Naive thymus-derived CD4-positive, alpha-beta T cell (primary cell): ENCODE data around the gene ABL2. TPM values are rescaled to one million over a fixed set of nuclear protein-coding genes. Genes with fewer than 3 reads are reported as not detected.

ENCODE experiments used
- ATAC-seq: fragments of 150-1000 bp; cut with Tn5 transposase; 2 replicates; pipeline ENCODE4 v1.10.0; 2021; ENCODE audit warnings: mild to moderate bottlenecking, moderate library complexity
- CTCF ChIA-PET: fragments of 350-600 bp; sonication (Branson Sonifier 250); formaldehyde crosslinking; loops from one replicate; lab custom pipeline; 2021; ENCODE audit warnings: antibody characterized with exemption; lab: Charles Lee
- POLR2A ChIA-PET: fragments of 350-600 bp; sonication (Branson Sonifier 250); formaldehyde crosslinking; loops from one replicate; lab custom pipeline; 2021; ENCODE audit warnings: antibody characterized with exemption, inconsistent platforms; lab: Charles Lee
- DNase-seq, 9 donors: peaks; one replicate each; pipeline versions ENCODE4 v3.0.0 to v3.0.0-alpha.2; 2020 to 2022; ENCODE audit warnings: mixed read lengths in 1 of 9
- H3K27ac ChIP-seq: one replicate; pipeline ENCODE4 v1.7.0; 2013; ENCODE audit warnings: mild to moderate bottlenecking, low read depth, low read length, moderate library complexity
- H3K27me3 ChIP-seq, 2 donors: one replicate each; pipeline ENCODE4 v1.7.0; 2013; ENCODE audit warnings: low read length in 2 of 2, mild to moderate bottlenecking in 2 of 2, moderate library complexity in 2 of 2; ENCODE audit not compliant: control insufficient read depth in 2 of 2, insufficient read depth in 2 of 2
- H3K36me3 ChIP-seq, 3 experiments: 1 replicate in 2 of 3; 2 replicates in 1 of 3; pipeline ENCODE4 v1.7.0; 2013; ENCODE audit warnings: low read length in 3 of 3, mild to moderate bottlenecking in 3 of 3, moderate library complexity in 1 of 3; ENCODE audit not compliant: insufficient read depth in 3 of 3, control insufficient read depth in 2 of 3
- H3K4me1 ChIP-seq, 2 donors: one replicate each; pipeline ENCODE4 v1.7.0; 2013; ENCODE audit warnings: low read length in 2 of 2, mild to moderate bottlenecking in 2 of 2, moderate library complexity in 1 of 2; ENCODE audit not compliant: control insufficient read depth in 2 of 2, insufficient read depth in 2 of 2
- H3K4me3 ChIP-seq: 2 replicates; pipeline ENCODE4 v1.7.0; 2013; ENCODE audit warnings: mild to moderate bottlenecking, low read length
- H3K9me3 ChIP-seq, 3 experiments: 1 replicate in 2 of 3; 2 replicates in 1 of 3; pipeline ENCODE4 v1.7.0; 2013; ENCODE audit warnings: low read length in 3 of 3; ENCODE audit not compliant: control insufficient read depth in 2 of 3
- H3K27ac Mint-ChIP-seq, 9 donors: one replicate each; pipeline ENCODE4 v1.8.0; 2020 to 2022; ENCODE audit warnings: mixed read lengths in 9 of 9, mild to moderate bottlenecking in 8 of 9, moderate library complexity in 5 of 9, inconsistent platforms in 2 of 9
- H3K27me3 Mint-ChIP-seq, 5 donors: one replicate each; pipeline ENCODE4 v1.8.0; 2021 to 2022; ENCODE audit warnings: mixed read lengths in 5 of 5, mild to moderate bottlenecking in 1 of 5
- H3K36me3 Mint-ChIP-seq, 5 donors: one replicate each; pipeline ENCODE4 v1.8.0; 2020 to 2022; ENCODE audit warnings: mixed read lengths in 5 of 5, mild to moderate bottlenecking in 3 of 5, inconsistent platforms in 1 of 5
- H3K4me1 Mint-ChIP-seq, 7 donors: one replicate each; pipeline ENCODE4 v1.8.0; 2020 to 2022; ENCODE audit warnings: mixed read lengths in 7 of 7, mild to moderate bottlenecking in 3 of 7, inconsistent platforms in 1 of 7
- H3K4me3 Mint-ChIP-seq, 10 donors: one replicate each; pipeline ENCODE4 v1.8.0; 2020 to 2022; ENCODE audit warnings: mild to moderate bottlenecking in 10 of 10, mixed read lengths in 10 of 10, moderate library complexity in 6 of 10, inconsistent platforms in 2 of 10
- H3K9me3 Mint-ChIP-seq, 11 donors: one replicate each; pipeline ENCODE4 v1.8.0; 2020 to 2022; ENCODE audit warnings: mixed read lengths in 11 of 11, mild to moderate bottlenecking in 4 of 11, inconsistent platforms in 1 of 11, moderate library complexity in 1 of 11
- intact Hi-C, 2 donors: fragments of 100-400 bp; cut with micrococcal nuclease; formaldehyde crosslinking; loops; one replicate each; pipeline ENCODE4 v1.15.1; 2023
- polyA plus RNA-seq, 2 donors: library from polyadenylated mRNA; unstranded; fragments of 300-500 nt; fragmentation: Illumina TruSeq; gene quantifications; one replicate each; pipeline ENCODE4 v1.2.3, GENCODE V29; 2021
- total RNA-seq, 6 experiments: library from RNA in 5 of 6; stranded (reverse) in 5 of 6; gene quantifications; 1 replicate in 5 of 6; 2 replicates in 1 of 6; pipeline ENCODE4 v1.2.3 and lab custom pipeline; 2021 to 2026

ABL2 gene
- total and polyA plus RNA-seq, 7 experiments from 2014 or later = 1.9 to 20.1 (median 17.1) TPM

DNA sequence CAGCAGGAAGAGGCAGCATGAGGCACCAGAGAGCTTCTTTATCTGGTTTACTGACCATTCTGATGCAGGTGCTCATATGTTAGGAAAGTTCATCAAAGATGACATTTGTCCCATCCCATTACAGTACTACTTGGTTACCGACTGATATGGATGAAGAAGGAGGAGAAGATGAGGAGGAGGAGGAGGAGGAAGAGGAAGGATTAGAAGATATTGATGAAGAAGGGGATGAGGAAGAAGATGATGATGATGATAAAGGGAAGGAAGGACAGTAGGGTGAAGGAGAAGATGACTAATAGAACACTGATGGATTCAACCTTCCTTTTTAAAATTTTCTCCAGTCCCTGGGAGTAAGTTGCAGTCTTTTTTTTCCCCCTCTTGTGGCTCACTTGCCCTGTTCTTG, 45.1 kb downstream of the ABL2 start:
- ATAC-seq (no peak), DNase-seq (no peak)
- H3K4me1 Mint-ChIP-seq = peaks cover 9 to 31% (median 14%) of the 10 kb centered on the region in 7 donors
- H3K4me1 ChIP-seq = no peaks in the 10 kb centered on the region
- H3K27ac ChIP-seq = no peak overlapping the region
- H3K36me3 ChIP-seq = no peaks in the 10 kb centered on the region
- H3K27me3 ChIP-seq = no peaks in the 10 kb centered on the region
- no peaks in the 10 kb centered on the region for H3K9me3 Mint-ChIP-seq
- no peak overlapping the region for H3K4me3 Mint-ChIP-seq
- H3K36me3 Mint-ChIP-seq = peaks cover 3 to 19% (median 4%) of the 10 kb centered on the region in 5 donors
- H3K27ac Mint-ChIP-seq = peak overlapping the region in 1 of 9 donors; percentile 17
- POLR2A ChIA-PET = no interaction called here
- no peak overlapping the region for H3K4me3 ChIP-seq
- CTCF ChIA-PET = no interaction called here
- H3K27me3 Mint-ChIP-seq = no peaks in the 10 kb centered on the region
- intact Hi-C loops = no loop called here
- H3K9me3 ChIP-seq = no peaks in the 10 kb centered on the region

GRCh38 chr1:179183857-179184256, 45.6 kb downstream of the ABL2 start:
- Histone ChIP-seq H3K9me3 (no peaks in the 10 kb centered on the region), H3K4me3 (no peak overlapping the region), H3K27me3 (no peaks in the 10 kb centered on the region), H3K36me3 (no peaks in the 10 kb centered on the region), H3K4me1 (no peaks in the 10 kb centered on the region), H3K27ac (no peak overlapping the region)
- Mint-ChIP-seq H3K4me3 (no peak overlapping the region), H3K4me1 (peaks cover 9 to 29% (median 14%) of the 10 kb centered on the region in 7 donors), H3K27me3 (no peaks in the 10 kb centered on the region), H3K9me3 (no peaks in the 10 kb centered on the region), H3K36me3 (peaks cover 1 to 16% (median 4%) of the 10 kb centered on the region in 5 donors), H3K27ac (no peak overlapping the region)
- intact Hi-C loops = no loop called here
- CTCF ChIA-PET = no interaction called here
- POLR2A ChIA-PET = no interaction called here
- DNase-seq (no peak), ATAC-seq (no peak)

DNA sequence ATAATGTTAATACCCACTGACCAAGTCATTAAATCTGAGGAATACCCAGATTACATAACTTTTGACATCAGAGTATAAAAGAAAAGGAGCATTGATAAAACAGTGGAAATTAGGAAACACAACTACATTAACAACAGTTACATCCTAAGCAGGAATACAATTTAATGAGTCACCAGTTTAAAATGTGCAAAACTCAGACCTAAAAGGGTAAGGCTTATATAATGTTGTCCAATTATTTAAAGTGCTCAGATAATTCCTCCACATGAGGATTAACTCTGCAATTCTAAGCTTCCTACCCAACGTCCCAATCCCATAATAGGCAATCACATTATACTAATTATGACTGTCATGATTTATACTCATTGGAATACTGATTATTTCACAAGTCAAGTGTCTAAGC, 50.5 kb downstream of the ABL2 start:
- Mint-ChIP-seq H3K4me1 (peaks cover 2 to 26% (median 20%) of the 10 kb centered on the region in 7 donors), H3K4me3 (no peak overlapping the region), H3K27me3 (no peaks in the 10 kb centered on the region), H3K9me3 (no peaks in the 10 kb centered on the region), H3K36me3 (peaks cover 0 to 1% (median 0%) of the 10 kb centered on the region in 5 donors), H3K27ac (no peak overlapping the region)
- POLR2A ChIA-PET = no interaction called here
- H3K27me3 ChIP-seq = no peaks in the 10 kb centered on the region
- DNase-seq = no peak
- H3K36me3 ChIP-seq = no peaks in the 10 kb centered on the region
- H3K27ac ChIP-seq = no peak overlapping the region
- no peaks in the 10 kb centered on the region for H3K9me3 ChIP-seq
- no peaks in the 10 kb centered on the region for H3K4me1 ChIP-seq
- intact Hi-C loops = no loop called here
- no peak overlapping the region for H3K4me3 ChIP-seq
- CTCF ChIA-PET = interaction anchor here (0.6 kb wide), 1 partner anchor 271 kb away, joined by 3 read pairs; no protein-coding TSS in a partner anchor
- ATAC-seq = no peak

DNA sequence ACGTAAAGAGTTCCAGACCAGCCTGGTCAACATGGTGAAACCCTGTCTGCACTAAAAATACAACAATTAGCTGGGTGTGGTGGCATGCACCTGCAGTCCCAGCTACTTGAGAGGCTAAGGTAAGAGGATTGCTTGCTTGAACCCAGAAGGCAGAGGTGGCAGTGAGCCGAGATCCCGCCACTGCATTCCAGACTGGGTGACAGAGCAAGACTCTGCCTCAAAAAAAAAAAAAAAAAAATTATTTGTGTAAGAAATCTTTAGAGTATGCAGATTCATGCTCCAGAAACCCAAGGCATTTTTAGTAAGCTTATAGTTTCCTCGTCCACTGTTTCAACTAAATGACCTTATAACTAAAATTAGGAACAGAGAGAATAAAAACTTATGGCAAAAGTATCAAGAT, 51.3 kb downstream of the ABL2 start:
- Histone ChIP-seq H3K9me3 (no peaks in the 10 kb centered on the region), H3K27ac (no peak overlapping the region), H3K27me3 (no peaks in the 10 kb centered on the region), H3K36me3 (no peaks in the 10 kb centered on the region), H3K4me1 (no peaks in the 10 kb centered on the region), H3K4me3 (no peak overlapping the region)
- Mint-ChIP-seq H3K27me3 (no peaks in the 10 kb centered on the region), H3K27ac (no peak overlapping the region), H3K9me3 (no peaks in the 10 kb centered on the region), H3K4me3 (no peak overlapping the region), H3K4me1 (peaks cover 2 to 25% (median 20%) of the 10 kb centered on the region in 7 donors), H3K36me3 (peaks cover 0 to 1% (median 0%) of the 10 kb centered on the region in 5 donors)
- ChIA-PET CTCF (no interaction called here), POLR2A (no interaction called here)
- ATAC-seq = no peak
- intact Hi-C loops = no loop called here
- DNase-seq = no peak

- no peak for ATAC-seq
- POLR2A ChIA-PET = no interaction called here
- H3K9me3 Mint-ChIP-seq = no peaks in the 10 kb centered on the region
- Histone ChIP-seq H3K27me3 (no peaks in the 10 kb centered on the region), H3K4me1 (no peaks in the 10 kb centered on the region), H3K9me3 (no peaks in the 10 kb centered on the region), H3K36me3 (no peaks in the 10 kb centered on the region), H3K4me3 (no peak overlapping the region), H3K27ac (no peak overlapping the region)
- CTCF ChIA-PET = no interaction called here
- peaks cover 0 to 1% (median 0%) of the 10 kb centered on the region in 5 donors for H3K36me3 Mint-ChIP-seq
- H3K27ac Mint-ChIP-seq = no peak overlapping the region
- intact Hi-C loops = no loop called here
- no peaks in the 10 kb centered on the region for H3K27me3 Mint-ChIP-seq
- H3K4me3 Mint-ChIP-seq = no peak overlapping the region
- no peak for DNase-seq
- H3K4me1 Mint-ChIP-seq = peaks cover 2 to 24% (median 20%) of the 10 kb centered on the region in 7 donors
Measured at GRCh38 chr1:179177615-179178014, 51.9 kb downstream of the ABL2 start.

- Histone ChIP-seq H3K4me1 (no peaks in the 10 kb centered on the region), H3K9me3 (no peaks in the 10 kb centered on the region), H3K27me3 (no peaks in the 10 kb centered on the region), H3K27ac (no peak overlapping the region), H3K4me3 (no peak overlapping the region), H3K36me3 (no peaks in the 10 kb centered on the region)
- Mint-ChIP-seq H3K4me1 (peaks cover 2 to 22% (median 19%) of the 10 kb centered on the region in 7 donors), H3K27me3 (no peaks in the 10 kb centered on the region), H3K36me3 (peaks cover 0 to 2% (median 0%) of the 10 kb centered on the region in 5 donors), H3K9me3 (no peaks in the 10 kb centered on the region), H3K4me3 (no peak overlapping the region), H3K27ac (no peak overlapping the region)
- ATAC-seq (no peak), DNase-seq (no peak)
- POLR2A ChIA-PET = no interaction called here
- CTCF ChIA-PET = no interaction called here
- intact Hi-C loops = no loop called here
Measured at GRCh38 chr1:179177182-179177581, 52.3 kb downstream of the ABL2 start.

GRCh38 chr1:179175011-179175841, 54.3 kb downstream of the ABL2 start:
- CTCF ChIA-PET = no interaction called here
- DNase-seq (no peak), ATAC-seq (peak; percentile 81)
- intact Hi-C loops = no loop called here
- Mint-ChIP-seq H3K9me3 (no peaks in the 10 kb centered on the region), H3K4me3 (no peak overlapping the region), H3K36me3 (peaks cover 0 to 4% (median 0%) of the 10 kb centered on the region in 5 donors), H3K27ac (peak overlapping the region in 2 of 9 donors; percentile 24 to 47), H3K4me1 (peaks cover 0 to 15% (median 10%) of the 10 kb centered on the region in 7 donors), H3K27me3 (no peaks in the 10 kb centered on the region)
- no peak overlapping the region for H3K4me3 ChIP-seq
- H3K27me3 ChIP-seq = no peaks in the 10 kb centered on the region
- H3K27ac ChIP-seq = no peak overlapping the region
- no peaks in the 10 kb centered on the region for H3K4me1 ChIP-seq
- POLR2A ChIA-PET = no interaction called here
- H3K9me3 ChIP-seq = no peaks in the 10 kb centered on the region
- no peaks in the 10 kb centered on the region for H3K36me3 ChIP-seq
